Hepatocyte (in vitro differentiated cells): ENCODE measurements around the gene PHF14. TPM values are rescaled to one million over a fixed set of nuclear protein-coding genes. Genes with fewer than 3 reads are reported as not detected.
"Not testable (repeated sequence)": the region's sequence is repeated elsewhere in the genome, so short reads cannot be mapped to it uniquely, and the experiment has no call there.

Source experiments
- DNase-seq: peaks from one replicate; pipeline ENCODE4 v3.0.0-alpha.2; 2016; ENCODE audit warnings: low spot score
- H2AFZ ChIP-seq: fragments of 200-600 bp; sonication (generic); 2 replicates; pipeline ENCODE4 v1.6.0; 2016; ENCODE audit warnings: antibody characterized with exemption, mild to moderate bottlenecking
- H3K27ac ChIP-seq: fragments of 200-600 bp; sonication (generic); 2 replicates; pipeline ENCODE4 v1.5.1; 2016; ENCODE audit warnings: mild to moderate bottlenecking
- H3K27me3 ChIP-seq: fragments of 200-600 bp; sonication (generic); 2 replicates; pipeline ENCODE4 v1.6.1; 2016
- H3K36me3 ChIP-seq: fragments of 200-600 bp; sonication (generic); replicated peaks from 2 replicates; pipeline ENCODE4 v1.5.1; 2016; ENCODE audit warnings: low read depth; ENCODE audit not compliant: insufficient read depth
- H3K4me1 ChIP-seq: fragments of 200-600 bp; sonication (generic); 2 replicates; pipeline ENCODE4 v1.5.1; 2016; ENCODE audit warnings: mild to moderate bottlenecking, moderate library complexity; ENCODE audit not compliant: insufficient read depth
- H3K4me2 ChIP-seq: fragments of 200-600 bp; sonication (generic); 2 replicates; pipeline ENCODE4 v1.6.0; 2016
- H3K4me3 ChIP-seq: fragments of 200-600 bp; sonication (generic); 2 replicates; pipeline ENCODE4 v1.5.1; 2016; ENCODE audit warnings: mild to moderate bottlenecking
- H3K79me2 ChIP-seq: fragments of 200-600 bp; sonication (generic); 2 replicates; pipeline ENCODE4 v1.6.0; 2017; ENCODE audit warnings: mild to moderate bottlenecking
- H3K9me2 ChIP-seq: fragments of 200-600 bp; sonication (generic); replicated peaks from 2 replicates; pipeline ENCODE4 v1.6.0; 2017; ENCODE audit warnings: mild to moderate bottlenecking; ENCODE audit not compliant: insufficient read depth
- H3K9me3 ChIP-seq: fragments of 200-600 bp; sonication (generic); 2 replicates; pipeline ENCODE4 v1.5.1; 2016; ENCODE audit warnings: low read depth, mild to moderate bottlenecking
- H4K20me1 ChIP-seq: fragments of 200-600 bp; sonication (generic); 2 replicates; pipeline ENCODE4 v1.6.0; 2016; ENCODE audit warnings: mild to moderate bottlenecking; ENCODE audit not compliant: insufficient read depth, poor library complexity, severe bottlenecking
- EZH2 ChIP-seq: fragments of 200-600 bp; sonication (generic); IDR thresholded peaks from 2 replicates; pipeline ENCODE4 v1.6.1; 2016; ENCODE audit warnings: antibody characterized with exemption, mild to moderate bottlenecking, borderline replicate concordance
- EZH2phosphoT487 ChIP-seq: fragments of 200-600 bp; sonication (generic); IDR thresholded peaks from one replicate; pipeline ENCODE4 v1.6.1; 2018; ENCODE audit warnings: antibody characterized with exemption, mild to moderate bottlenecking, low read depth, moderate library complexity; ENCODE audit not compliant: unreplicated experiment, severe bottlenecking
- WGBS: methylation state at CpG from one replicate; pipeline ENCODE4 v1.1.6; 2016; ENCODE audit warnings: low lambda C conversion rate; ENCODE audit errors: missing lambda C conversion rate; 5-methylcytosine and 5-hydroxymethylcytosine counted together
- polyA plus RNA-seq: library from polyadenylated mRNA; unstranded; fragments of >200 nt; fragmentation: Nextera tagmentation; extraction: Ambion mirVana; gene quantifications from 2 replicates; pipeline ENCODE4 v1.2.1, GENCODE V29; 2016
- total RNA-seq: library from RNA; depleted of rRNA; stranded (reverse); fragments of >200 nt; gene quantifications from 2 replicates; pipeline ENCODE4 v1.2.3, GENCODE V29; 2014
- TF ChIP-seq, protein P1 (sequence below): fragments of 200-600 bp; sonication (generic); IDR thresholded peaks from 2 replicates; pipeline ENCODE4 v1.5.1; 2016; ENCODE audit warnings: antibody characterized with exemption, mild to moderate bottlenecking; ENCODE audit not compliant: poor library complexity

PHF14 gene
- total and polyA plus RNA-seq, 2 experiments from 2014 or later = 31.5 to 49.1 TPM

DNA sequence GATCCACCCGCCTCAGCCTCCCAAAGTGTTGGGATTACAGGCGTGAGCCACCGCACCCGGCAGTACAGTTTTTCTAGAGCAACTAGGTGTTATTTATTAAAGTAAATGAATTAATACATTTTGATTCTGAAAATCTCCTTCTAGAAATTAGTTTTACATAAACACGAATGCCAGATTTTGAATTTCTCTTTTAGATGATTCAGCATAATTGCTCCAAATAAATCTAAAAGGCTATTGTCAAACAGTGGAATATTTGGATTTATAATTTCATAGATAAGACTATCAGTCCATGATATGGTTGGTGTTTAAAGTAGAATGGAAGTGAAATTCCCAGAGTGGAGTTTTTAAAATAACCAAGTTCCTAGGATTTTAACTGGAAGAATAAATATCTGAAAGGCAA is 1.5 kb upstream of the PHF14 start:
- Histone ChIP-seq H3K4me2 (no peak overlapping the region), H3K27ac (peak overlapping the region; percentile 23)
- over 99% methylated on average over 5 of the region's 5 CpGs for WGBS

DNA sequence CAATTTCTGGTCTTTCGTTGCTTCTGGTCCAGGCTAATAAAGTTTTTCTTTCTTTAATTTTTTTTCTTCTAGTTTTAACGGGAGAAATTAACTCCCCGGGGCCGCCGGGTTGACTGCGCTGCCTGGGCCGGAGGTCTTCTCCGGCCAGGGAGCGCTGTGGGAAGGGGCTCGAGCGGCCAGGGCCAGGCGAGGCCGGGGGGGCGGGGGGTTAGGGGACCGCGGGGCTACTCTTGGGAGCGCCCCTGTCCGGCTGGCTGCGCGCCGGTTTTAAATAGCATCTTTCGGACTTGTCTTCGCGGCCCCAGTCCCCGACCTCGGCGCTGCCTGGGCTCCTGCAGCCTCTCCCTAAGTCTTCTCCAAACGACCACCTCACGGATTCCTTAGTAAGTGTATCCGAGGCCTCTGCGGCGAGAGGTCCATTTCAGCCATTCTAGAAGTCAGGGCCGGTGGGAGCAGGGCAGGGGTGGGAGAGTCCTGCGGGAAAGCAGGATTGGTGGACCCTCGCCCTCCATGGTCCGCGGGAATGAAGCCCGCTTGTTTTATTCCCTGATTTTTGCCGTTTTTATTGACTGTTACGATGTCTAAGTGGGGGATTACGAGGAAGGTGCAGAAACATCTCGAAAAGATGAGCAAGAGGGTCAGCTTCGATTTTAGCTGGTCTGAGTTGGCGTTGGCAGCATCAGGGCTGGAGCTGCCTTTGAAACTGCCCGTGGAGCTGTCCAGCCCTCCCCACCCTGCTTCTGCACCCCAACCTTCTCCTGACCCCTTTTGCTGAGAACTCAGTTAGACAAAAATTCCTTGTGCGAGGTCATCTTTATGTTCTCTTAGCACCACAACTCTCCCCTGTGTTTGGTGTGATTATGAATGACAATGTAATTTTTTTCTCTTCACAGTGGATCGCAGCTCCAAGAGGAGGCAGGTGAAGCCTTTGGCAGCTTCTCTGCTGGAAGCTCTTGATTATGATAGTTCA is 555 bp downstream of the PHF14 start:
- Histone ChIP-seq H3K4me2 (peak overlapping the region; percentile 92), H3K79me2 (peaks cover 51% of the 10 kb centered on the region), H2AFZ (peak overlapping the region; percentile 80), H3K36me3 (no peaks in the 10 kb centered on the region), H4K20me1 (peaks cover 2% of the 10 kb centered on the region), H3K27ac (peak overlapping the region; percentile 94), H3K4me3 (peak overlapping the region; percentile 63), H3K9me3 (no peaks in the 10 kb centered on the region), H3K9me2 (no peaks in the 10 kb centered on the region), H3K27me3 (no peaks in the 10 kb centered on the region), H3K4me1 (peaks cover 5% of the 10 kb centered on the region)
- WGBS = 2% methylated on average over 47 of the region's 47 CpGs
- TF ChIP-seq EZH2phosphoT487 (no peak), EZH2 (no peak)
- TF ChIP-seq, protein P1, sequence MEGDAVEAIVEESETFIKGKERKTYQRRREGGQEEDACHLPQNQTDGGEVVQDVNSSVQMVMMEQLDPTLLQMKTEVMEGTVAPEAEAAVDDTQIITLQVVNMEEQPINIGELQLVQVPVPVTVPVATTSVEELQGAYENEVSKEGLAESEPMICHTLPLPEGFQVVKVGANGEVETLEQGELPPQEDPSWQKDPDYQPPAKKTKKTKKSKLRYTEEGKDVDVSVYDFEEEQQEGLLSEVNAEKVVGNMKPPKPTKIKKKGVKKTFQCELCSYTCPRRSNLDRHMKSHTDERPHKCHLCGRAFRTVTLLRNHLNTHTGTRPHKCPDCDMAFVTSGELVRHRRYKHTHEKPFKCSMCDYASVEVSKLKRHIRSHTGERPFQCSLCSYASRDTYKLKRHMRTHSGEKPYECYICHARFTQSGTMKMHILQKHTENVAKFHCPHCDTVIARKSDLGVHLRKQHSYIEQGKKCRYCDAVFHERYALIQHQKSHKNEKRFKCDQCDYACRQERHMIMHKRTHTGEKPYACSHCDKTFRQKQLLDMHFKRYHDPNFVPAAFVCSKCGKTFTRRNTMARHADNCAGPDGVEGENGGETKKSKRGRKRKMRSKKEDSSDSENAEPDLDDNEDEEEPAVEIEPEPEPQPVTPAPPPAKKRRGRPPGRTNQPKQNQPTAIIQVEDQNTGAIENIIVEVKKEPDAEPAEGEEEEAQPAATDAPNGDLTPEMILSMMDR = no peak
- DNase-seq = peak; percentile 53

More for the DNA sequence above, 1.5 kb upstream of the PHF14 start:
- Histone ChIP-seq H4K20me1 (no peaks in the 10 kb centered on the region), H2AFZ (peak overlapping the region; percentile 39), H3K4me3 (no peak overlapping the region), H3K36me3 (no peaks in the 10 kb centered on the region), H3K4me1 (peaks cover 5% of the 10 kb centered on the region), H3K27me3 (no peaks in the 10 kb centered on the region), H3K79me2 (peaks cover 31% of the 10 kb centered on the region), H3K9me3 (no peaks in the 10 kb centered on the region), H3K9me2 (no peaks in the 10 kb centered on the region)
- TF ChIP-seq EZH2phosphoT487 (no peak), EZH2 (no peak)
- TF ChIP-seq, protein P1 = no peak
- DNase-seq = no peak

GRCh38 chr7:10977113-10977512 is 3.4 kb downstream of the PHF14 start:
- Histone ChIP-seq H3K4me2 (no peak overlapping the region), H3K9me2 (no peaks in the 10 kb centered on the region)

DNA sequence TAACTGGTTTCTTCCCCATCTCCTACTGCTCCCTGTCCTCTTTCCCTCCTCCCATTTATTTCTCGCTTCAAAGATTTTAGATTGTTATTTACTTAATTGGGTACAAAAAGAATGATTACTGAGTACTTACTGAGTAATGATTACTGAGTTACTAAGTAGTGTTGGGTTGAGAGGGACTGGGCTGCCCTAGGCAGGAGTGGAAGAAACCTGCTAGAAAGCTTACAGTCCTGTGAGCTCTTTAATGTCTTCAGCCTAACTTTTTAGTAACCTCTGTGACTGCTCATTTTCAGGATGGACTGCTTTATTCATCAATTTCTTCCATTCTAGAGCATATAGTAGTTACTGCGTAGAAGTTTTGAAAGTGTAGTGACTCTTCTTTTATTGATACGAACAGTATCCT is 7.6 kb downstream of the PHF14 start:
- TF ChIP-seq EZH2 = no peak
- TF ChIP-seq, protein P1 = no peak
- no peak for TF ChIP-seq EZH2phosphoT487
- no peaks in the 10 kb centered on the region for H3K9me2 ChIP-seq

More at GRCh38 chr7:10977113-10977512, 3.4 kb downstream of the PHF14 start:
- Histone ChIP-seq H3K36me3 (no peaks in the 10 kb centered on the region), H3K79me2 (peaks cover 77% of the 10 kb centered on the region), H3K4me1 (peaks cover 5% of the 10 kb centered on the region), H3K27ac (no peak overlapping the region), H2AFZ (no peak overlapping the region), H3K27me3 (no peaks in the 10 kb centered on the region), H3K9me3 (no peaks in the 10 kb centered on the region), H4K20me1 (peaks cover 2% of the 10 kb centered on the region), H3K4me3 (no peak overlapping the region)
- TF ChIP-seq EZH2phosphoT487 = no peak
- TF ChIP-seq EZH2 = no peak
- 83% methylated on average over 4 of the region's 4 CpGs for WGBS
- DNase-seq = no peak

DNA sequence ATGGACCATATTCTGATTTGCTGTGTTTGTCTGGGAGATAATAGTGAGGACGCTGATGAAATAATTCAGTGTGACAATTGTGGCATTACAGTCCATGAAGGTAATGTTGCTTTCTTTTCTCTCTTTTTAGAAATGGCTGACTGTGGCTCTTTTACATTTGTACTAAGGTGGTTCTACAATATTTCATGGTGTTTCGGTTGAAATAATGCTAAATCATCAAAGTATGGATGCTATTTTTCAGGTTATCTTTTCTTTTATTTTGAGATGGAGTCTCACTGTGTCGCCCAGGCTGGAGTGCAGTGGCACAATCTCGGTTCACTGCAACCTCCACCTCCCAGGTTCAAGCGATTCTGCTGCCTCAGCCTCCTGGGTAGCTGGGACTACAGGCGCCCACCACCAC is 17.1 kb downstream of the PHF14 start:
- not testable (repeated sequence) for H3K27ac ChIP-seq, H4K20me1 ChIP-seq, H3K4me1 ChIP-seq, H3K27me3 ChIP-seq, DNase-seq, H2AFZ ChIP-seq, H3K9me3 ChIP-seq, H3K4me2 ChIP-seq, H3K9me2 ChIP-seq, H3K4me3 ChIP-seq, H3K36me3 ChIP-seq
- peaks cover 24% of the 10 kb centered on the region for H3K79me2 ChIP-seq
- over 99% methylated on average over 6 of the region's 6 CpGs for WGBS

More for the DNA sequence above, 7.6 kb downstream of the PHF14 start:
- H3K36me3 ChIP-seq = no peaks in the 10 kb centered on the region
- no peaks in the 10 kb centered on the region for H3K27me3 ChIP-seq
- H3K27ac ChIP-seq = no peak overlapping the region
- H3K4me2 ChIP-seq = no peak overlapping the region
- no peaks in the 10 kb centered on the region for H3K9me3 ChIP-seq
- no peaks in the 10 kb centered on the region for H3K4me1 ChIP-seq
- no peak overlapping the region for H2AFZ ChIP-seq
- peaks cover 2% of the 10 kb centered on the region for H4K20me1 ChIP-seq
- WGBS = 98% methylated on average over 3 of the region's 3 CpGs
- H3K4me3 ChIP-seq = no peak overlapping the region
- H3K79me2 ChIP-seq = peaks cover 69% of the 10 kb centered on the region
- DNase-seq = no peak
